ENCODE measurements around the gene IMPACT. TPM values are rescaled to one million over a fixed set of nuclear protein-coding genes. Genes with fewer than 3 reads are reported as not detected.

Gene IMPACT
- total RNA-seq, 2 donors from 2014 or later: 21.5 to 28.7 TPM

DNA sequence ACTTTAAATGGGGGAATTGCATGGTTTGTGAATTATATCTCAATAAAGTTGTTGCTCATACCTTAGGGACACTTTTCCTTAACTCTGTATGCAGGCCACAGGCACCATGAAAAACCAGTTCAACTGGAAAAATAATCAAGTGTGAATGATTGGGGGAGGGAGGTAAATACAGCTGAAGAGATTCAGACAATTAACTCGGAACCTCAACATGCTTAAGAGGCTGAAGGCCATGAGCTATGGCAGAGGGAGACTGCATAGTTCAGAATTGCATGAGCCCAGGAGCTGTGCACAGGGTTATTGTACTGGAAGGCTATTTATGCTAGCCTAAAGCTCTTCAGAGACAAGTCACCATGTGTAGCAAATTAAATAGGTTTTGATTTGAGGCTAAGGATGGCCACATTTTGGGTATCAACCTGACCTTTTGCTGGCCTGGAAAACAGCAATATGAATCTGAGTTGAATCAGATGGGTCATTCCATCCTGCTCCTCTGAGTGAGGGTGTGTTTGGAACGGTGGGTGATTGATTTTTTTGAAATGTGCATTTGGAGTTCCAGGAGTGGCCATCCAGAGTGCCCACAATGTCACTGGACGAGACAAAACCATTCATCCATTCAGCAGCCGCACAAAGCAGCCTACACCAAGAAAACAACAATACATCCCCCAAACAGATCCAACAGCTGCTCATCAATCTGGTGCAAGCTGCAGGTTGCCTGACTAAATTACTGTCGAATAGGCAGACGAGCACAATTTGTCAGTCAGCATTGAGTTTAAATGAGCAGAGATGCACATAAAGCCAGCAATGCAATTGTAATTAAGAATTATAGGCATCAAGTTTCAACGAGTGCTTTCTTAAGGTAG, 76.4 kb downstream of the IMPACT start:
- no peaks in the 10 kb centered on the region for H3K36me3 ChIP-seq
- no peak for ATAC-seq (ENCODE audit: insufficient number of reproducible peaks, low FRiP score, low read depth)
- H3K4me1 ChIP-seq (ENCODE audit: control insufficient read depth in 1 of 2, low read depth in 2 of 2): no peaks in the 10 kb centered on the region
- H3K9me3 ChIP-seq: no peaks in the 10 kb centered on the region
- no peak overlapping the region for H3K27ac ChIP-seq
- H3K27me3 ChIP-seq (replicated peaks; ENCODE audit: insufficient read depth): no peaks in the 10 kb centered on the region
- TF ChIP-seq, protein P1, sequence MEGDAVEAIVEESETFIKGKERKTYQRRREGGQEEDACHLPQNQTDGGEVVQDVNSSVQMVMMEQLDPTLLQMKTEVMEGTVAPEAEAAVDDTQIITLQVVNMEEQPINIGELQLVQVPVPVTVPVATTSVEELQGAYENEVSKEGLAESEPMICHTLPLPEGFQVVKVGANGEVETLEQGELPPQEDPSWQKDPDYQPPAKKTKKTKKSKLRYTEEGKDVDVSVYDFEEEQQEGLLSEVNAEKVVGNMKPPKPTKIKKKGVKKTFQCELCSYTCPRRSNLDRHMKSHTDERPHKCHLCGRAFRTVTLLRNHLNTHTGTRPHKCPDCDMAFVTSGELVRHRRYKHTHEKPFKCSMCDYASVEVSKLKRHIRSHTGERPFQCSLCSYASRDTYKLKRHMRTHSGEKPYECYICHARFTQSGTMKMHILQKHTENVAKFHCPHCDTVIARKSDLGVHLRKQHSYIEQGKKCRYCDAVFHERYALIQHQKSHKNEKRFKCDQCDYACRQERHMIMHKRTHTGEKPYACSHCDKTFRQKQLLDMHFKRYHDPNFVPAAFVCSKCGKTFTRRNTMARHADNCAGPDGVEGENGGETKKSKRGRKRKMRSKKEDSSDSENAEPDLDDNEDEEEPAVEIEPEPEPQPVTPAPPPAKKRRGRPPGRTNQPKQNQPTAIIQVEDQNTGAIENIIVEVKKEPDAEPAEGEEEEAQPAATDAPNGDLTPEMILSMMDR (IDR thresholded peaks at IDR 0.05): no peak
- no peak for DNase-seq (ENCODE audit: low spot score)
- no peak overlapping the region for H3K4me3 ChIP-seq

Other genes with a start within 250 kb of the IMPACT start
- gene OSBPL1A, start 28.8 kb upstream of the IMPACT start, total RNA-seq: 10 to 100 TPM; 35.1 to 53.7 TPM
- gene HRH4, start 34.0 kb downstream of the IMPACT start, total RNA-seq: 1 to 10 TPM in 1 of 2 donors, not detected in 1; 2.5 TPM